HG03039 (cell line): ENCODE results near the gene ATRNL1.
"Not testable (repeated sequence)": the region's sequence is repeated elsewhere in the genome, so short reads cannot be mapped to it uniquely, and the experiment has no call there.

Source experiments
- ATAC-seq: cut with Tn5 transposase; IDR thresholded peaks from one replicate; pipeline ENCODE4 v1.9.1; 2021; ENCODE audit warnings: mild to moderate bottlenecking, moderate library complexity; ENCODE audit not compliant: unreplicated experiment

The ATRNL1 gene

DNA sequence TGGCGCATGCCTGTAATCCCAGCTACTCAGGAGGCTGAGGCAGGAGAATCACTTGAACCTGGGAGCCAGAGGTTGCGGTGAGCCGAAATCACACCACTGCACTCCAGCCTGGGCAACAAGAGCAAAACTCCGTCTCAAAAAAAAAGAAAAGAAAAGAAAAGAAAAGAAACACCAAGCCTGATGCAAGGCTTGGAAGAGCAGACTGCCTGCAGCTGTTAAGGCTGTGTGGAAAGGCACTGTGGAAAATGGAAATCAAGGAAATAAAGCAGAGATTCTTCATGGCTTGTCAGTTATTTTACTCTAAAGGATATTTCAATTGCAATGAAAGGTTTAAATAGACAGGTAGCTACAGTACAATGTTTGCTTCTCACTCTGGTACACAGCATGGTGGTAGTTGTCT lies 735.0 kb downstream of the ATRNL1 start:
- not testable (repeated sequence) for ATAC-seq

DNA sequence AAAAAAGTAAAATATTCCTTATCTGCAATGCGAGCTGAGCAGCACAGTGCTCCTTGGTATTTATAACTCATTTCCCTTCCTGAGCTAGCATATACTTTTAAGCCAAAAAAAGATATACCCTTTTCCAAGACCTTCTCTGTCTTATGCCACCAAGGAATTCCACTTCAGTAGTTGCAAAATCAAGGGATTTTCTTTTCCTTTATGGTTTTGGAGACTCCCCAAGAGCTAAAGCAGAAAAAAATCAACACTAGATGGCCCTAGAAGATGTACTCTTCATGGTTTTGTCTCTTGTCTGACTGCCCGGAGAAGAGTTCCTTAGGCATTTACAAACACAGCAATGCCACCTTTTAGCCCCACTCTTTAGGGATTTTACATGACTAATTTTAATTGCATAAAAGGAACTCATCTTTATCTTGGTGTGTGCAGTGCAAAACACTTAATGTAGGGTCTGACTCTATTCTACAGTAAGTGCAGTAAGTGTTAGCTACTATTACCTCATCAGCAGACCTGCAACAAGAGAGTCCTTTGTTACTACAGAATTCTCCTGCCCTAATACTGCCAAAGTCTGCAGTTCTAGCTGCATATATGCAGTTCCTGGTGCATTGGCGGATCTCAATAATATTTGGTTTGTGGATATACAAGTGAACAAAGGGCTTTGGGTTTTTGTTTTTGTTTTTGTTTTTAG lies 736.5 kb downstream of the ATRNL1 start:
- ATAC-seq: no peak

DNA sequence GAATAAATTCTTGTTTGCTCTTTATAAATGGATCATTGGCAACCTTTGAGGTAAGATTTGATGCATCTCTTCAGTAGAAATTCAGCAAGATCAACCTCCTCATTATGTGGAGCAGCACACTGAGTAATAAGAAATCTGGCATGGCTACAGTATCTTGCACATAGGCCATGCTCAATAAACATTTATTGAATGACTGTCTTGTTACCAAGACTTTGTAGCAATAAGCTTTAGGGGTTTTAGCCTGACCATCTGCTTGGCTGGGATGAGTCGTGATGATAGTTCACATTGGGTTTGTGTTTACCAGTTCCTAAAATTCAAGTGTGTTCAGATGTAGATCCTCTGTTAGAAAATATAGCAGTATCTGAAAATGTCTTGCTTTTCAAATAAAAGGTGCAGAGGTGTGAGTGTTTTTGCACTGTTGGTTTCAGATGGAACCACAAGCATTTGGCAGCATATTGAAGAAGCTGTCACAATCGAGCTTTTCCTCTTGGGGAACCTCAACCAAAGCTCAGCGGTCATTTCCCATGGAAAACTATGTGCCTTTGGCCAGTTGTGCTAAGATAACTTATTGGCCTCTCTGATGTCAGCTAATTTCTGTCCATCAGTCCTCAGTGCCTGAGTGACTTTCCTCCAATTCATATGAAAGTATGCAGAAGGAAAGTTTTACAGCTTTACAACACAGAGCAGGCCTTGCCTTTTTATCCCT lies 737.3 kb downstream of the ATRNL1 start:
- ATAC-seq: no peak

DNA sequence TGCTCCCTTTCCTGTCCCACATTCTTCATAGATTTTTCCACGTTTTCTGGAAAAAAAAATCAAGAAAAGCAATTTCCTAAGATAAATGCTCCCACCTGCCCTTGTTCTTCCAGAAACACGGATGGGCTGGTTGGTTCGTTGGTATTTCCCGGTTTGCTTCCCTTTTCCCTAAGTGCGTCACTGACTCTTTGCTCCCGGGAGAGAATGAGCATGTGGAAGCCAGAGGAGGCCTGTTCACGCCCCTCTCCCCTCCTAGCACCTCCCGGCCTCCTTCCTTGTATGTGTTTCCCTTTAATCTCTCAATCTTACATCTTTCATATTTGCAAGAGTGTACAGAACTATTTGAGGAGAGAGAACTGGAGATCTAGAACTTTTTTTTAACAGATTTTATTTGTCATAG lies 737.9 kb downstream of the ATRNL1 start:
- ATAC-seq: no peak

DNA sequence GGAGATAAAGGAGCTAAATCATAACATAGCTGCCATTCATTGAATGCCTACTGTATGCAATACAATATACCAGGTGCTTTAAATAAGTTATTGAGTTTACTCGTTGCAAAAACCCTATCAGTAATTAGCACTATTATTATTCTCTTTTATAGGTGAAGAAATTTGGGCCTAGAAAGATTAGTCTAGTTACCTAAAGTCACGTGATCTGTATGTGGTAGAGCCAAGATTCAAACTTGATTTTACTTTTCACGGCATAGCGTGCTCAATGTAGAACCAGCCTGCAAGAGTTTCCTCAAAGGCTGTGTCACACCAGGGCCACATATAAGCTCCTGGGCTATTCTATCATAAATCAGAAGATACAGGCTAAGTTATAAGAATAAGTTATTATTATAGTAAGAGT lies 740.0 kb downstream of the ATRNL1 start:
- no peak for ATAC-seq

DNA sequence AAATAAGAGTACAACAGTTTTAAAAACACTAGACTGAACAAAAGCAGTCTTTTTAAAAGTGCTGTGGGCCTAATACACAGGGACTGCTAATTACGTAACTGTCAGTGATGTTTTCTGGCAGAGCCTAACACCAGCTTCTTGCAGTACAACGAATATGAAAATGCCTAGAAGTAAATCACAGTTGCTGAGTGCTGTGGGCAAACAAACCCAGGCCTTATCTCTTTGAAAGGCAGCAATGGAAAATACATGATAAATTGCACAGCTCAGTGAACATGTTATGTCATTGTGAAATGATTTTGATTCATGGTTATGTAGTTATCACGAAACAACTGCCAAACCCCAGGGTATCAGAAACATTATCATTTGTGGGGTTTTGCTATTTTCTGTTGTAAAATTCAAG lies 751.4 kb downstream of the ATRNL1 start:
- ATAC-seq: no peak

DNA sequence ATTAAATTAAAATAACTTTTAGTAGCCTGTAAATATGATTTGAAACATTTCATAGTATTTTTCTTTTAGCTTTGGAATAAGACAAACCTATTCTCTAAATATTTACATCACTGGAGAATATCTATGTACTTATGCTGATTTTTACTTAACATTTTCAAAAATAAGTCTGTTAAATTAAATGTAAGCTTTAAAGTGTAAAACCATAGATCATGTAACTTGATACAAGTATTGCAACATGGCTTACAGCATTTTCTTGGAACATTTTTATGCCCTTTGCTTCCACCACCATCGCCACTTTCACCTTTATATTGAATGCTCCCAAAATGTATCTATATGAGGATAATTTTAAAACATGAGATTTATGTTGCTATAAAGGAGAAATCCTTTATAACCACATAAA lies 752.8 kb downstream of the ATRNL1 start:
- ATAC-seq: no peak

DNA sequence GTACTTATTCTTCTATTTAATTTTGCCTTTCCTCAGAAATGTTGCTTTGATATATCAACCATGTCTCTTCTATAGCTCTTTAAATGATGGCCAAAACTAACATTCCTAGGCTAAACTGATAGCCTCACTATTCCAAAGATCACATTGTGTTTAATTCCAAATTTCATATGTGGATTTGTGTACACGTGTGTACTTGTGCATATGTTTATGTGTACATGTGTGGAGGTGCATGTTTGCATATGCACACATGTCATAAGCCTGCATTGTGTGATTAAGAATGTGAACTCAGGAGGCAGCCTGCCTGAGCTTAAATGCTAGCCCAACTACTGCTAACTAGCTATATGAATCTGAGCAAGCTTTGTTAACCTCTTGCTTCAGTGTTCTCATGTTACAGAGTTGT lies 753.4 kb downstream of the ATRNL1 start:
- ATAC-seq: no peak

DNA sequence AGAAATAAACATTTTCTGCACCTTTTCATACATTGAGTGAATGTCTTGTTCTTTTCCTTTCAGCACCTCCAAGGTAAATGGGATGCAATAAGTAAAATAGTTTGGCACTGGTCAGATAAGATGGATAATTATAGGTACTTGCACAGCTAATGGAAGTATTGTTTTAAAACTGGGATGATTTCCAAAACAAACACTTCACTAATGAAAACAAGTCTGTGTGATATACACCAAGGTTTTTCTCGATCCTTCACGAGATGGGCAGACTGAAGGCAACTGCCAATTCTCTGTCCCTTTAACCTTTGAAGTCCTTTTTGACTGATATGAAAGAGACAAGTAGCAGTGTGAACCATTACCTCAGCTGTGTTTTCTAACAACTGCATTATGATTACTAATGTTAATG lies 756.0 kb downstream of the ATRNL1 start:
- no peak for ATAC-seq

DNA sequence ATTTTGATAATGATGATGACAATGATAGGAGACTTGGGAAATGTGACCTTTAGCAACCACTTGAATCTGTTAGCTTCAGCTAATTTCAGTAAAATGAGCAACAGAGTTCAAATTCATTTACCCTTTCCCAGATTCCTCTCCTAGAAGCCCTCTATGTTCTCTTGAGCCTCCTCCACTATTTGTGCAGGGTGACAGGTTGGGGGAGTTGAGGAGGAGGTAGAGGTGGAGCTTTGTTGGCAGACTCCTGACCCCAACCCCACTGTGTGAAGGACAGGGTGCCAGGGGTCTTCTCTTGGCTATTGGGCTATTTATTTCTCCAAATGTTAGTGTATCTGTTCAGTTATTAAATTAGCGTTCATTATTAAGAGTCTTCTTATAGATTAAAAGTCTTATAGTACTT lies 757.5 kb downstream of the ATRNL1 start:
- ATAC-seq: no peak

DNA sequence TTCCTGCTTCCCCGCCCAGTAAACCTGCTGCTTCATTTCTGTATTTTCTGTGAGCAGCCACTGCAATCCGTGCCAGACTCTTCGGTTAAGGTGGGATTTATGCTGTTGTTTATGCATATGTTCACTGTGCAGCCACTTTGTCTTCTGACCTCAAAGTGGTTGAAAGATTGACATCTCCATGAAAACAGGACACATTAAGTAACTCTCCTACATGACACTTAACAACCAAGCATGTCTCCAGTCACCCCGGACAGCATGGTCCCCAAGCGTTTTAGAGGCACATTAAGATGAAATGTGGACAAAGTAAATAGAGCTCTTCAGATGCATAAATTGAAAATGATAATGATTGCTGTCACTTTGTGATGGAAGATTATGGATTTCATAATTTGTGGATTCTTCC lies 758.5 kb downstream of the ATRNL1 start:
- ATAC-seq: no peak

DNA sequence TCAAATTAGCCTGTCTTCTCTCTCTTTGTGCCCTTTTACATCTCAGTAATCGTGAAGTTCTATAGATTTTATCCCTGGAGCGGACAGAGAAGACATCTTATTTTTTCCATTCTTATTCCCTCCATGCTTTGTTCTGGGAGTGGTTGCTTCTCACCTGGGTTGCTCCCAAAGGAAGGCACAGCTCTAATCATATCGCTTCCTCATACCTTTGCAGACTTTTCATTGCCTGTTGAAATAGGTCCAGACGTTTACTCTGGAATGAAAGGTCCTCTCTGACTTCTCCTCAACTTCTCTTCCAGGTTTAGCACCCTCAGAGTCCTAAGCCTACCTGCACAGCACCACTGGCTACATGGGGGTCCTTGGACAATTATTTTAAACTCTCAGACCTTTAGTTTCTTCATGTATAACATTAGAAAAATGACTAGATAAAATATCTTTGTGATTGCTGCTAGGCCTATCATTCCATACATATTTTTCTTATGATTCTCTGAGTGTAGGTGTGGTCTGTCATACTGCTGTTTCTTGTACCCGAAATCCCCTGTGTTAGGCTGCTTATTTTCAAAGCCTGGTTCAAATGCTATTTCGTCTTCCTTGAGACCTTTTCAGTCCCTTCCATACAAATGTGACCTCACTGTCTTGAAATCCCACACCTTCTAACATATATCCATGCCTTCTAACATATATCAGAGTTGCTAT lies 761.7 kb downstream of the ATRNL1 start:
- ATAC-seq: no peak

DNA sequence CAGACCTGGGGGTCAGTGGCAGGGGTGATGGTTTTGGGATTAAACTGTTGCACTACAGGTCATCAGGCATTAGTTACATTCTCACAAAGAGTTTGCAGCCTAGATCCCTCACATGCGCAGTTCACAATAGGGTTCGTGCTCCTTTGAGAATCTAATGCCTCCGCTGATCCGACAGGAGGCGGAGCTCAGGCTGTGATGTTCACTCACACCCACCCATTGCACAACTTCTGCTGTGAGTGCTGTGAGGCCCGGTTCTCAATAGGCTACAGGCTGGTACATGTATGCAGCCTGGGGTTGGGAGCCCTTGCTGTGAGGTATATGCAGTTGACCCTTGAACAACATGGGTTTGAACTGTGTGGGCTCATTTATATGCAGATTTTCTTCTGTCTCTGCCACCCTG lies 763.4 kb downstream of the ATRNL1 start:
- ATAC-seq: no peak

DNA sequence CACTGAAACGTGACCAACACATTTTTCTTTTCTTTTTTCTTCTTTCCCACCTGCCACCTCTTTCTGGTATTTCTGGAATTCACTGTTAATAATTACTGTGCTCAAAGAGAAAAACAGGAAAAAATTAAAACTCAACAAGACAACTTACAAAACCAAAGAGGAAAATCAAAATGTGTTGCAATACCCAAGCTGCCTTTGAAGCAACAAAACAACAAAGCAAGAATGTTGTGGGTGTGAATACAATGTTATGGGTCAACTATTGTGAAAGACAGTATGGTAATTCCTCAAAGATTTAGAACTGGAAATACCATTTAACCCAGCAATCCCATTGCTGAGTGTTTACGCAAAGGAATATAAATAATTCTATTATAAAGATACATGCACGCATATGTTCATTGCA lies 764.7 kb downstream of the ATRNL1 start:
- no peak for ATAC-seq

DNA sequence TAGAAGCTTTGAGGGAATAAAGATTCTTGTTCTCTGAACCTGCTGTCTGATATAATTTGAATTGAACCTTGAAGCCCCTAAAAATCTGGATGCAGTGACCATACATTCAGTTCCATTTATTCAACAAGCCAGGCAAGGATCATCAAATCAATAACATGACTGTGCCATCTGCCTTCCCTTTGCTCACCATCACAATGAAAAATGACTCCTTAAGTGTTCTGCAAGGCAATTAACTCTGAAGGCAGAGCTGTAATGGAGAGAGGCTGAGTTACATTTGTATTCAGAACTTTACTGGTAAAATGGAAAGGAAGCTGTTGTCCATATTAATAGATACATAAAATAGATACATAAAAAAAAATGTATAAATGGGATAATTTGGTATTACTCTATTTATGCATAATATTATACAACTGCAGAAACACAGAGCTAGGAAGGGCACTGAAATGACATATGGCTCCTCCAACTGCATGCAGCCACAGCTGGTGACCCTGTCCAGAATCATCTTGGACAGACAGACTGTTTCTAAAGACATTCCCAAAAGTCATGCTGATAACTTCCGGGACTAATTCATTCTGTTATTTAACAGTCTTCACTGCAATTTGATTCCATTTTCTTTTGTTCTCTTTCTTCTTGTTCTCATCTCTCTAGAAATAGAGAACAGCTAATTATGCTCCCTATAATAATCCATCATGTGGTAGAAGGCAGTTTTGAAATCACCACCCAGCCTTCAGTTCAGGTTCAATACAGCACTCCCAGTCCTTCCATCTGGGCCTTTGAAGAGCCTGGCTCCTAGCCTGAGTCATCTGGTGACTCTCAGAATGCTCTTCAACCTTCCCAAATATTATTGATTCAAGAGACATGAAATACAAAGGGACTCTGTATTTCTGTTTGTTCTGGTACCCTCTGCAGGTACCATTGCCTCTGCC lies 767.3 kb downstream of the ATRNL1 start:
- ATAC-seq: no peak

DNA sequence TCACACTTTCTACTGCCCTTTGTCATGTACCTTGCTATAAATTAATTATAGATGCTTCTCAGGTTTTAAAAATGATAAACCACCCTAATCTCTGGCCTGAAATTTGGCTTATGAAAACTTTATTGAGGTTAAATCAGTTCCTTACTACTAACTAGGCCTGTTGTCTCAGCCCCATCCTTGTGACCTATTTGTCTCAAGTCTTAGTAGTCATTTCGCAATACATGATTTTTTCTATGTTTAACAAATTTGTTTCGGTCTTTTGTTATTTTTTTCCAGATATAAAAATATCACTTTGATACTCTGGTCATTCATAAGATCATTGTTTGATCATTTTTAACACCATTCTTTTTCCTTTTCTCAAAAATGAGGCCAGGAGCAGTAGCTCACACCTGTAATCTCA lies 768.3 kb downstream of the ATRNL1 start:
- ATAC-seq: no peak

DNA sequence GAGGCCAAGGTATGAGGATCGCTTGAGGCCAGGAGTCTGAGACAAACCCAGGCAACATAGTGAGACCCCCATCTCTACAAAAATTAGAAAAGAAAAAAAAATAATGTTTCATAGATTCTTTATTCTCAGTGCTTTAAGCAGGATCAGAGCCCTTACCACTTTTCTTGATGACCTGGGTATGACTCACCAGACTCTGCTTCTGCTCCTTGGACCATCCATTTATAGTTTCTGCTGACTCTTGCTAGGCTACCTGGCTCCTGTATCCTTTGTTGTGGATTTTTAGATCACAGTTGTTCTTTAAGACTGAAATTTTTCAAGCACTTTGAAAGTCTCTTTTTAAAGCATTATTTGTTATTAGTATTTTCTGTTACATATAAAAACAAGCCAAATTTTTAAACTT lies 768.7 kb downstream of the ATRNL1 start:
- no peak for ATAC-seq

DNA sequence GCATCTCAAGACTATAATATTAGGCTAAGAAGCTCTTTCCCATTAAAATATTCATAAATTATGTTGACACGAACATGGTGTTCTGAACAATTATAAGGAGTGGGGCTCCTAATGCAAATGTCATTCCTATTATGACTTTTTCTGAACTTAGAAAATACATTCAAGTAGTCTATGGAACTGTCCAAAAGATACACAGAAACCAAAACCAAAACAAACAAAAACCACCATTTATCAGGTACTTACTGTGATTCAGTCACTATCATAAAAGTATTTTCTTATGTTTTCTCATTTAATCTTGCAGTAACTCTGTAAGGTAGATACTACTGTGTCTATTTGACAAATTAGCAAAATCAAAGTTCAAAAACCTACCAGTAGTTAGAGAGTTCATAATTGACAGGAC lies 773.0 kb downstream of the ATRNL1 start:
- no peak for ATAC-seq

DNA sequence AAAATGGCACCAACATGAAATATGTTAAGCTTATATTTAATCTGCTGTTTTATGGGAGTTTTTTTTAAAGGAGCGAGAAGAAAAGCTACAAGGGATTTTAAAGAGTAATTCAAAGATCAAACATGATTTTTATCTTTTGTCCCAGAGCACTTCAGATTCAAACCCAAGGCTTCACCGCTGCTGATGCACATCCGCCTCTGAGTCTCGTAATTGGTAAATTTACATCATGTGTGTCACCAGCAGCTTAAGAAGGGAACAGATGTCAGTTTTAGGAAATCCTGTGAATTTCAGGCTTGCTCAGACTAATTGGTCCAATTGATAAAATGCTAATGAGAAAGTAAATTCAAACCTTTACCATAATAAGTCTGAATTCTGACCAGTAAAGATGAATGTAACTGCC lies 773.5 kb downstream of the ATRNL1 start:
- no peak for ATAC-seq

DNA sequence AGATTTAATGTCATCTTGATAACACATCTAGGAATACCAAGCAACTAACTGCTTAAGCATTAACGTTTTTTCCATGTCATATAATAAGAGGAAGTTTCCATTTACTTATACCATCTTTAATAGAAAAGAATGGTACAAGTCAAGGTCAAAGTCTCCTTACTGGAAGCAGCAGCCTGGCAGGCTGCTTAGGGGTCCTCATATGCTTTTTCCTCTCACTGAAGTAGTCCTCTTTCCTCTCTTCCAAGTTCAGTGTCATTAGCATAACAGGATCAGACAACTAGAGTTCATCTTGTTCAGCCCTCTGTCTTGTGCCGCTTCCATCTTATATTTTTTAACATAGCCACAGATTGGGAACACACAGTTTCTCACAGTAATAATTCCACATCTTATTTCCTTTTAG lies 774.1 kb downstream of the ATRNL1 start:
- ATAC-seq: no peak

DNA sequence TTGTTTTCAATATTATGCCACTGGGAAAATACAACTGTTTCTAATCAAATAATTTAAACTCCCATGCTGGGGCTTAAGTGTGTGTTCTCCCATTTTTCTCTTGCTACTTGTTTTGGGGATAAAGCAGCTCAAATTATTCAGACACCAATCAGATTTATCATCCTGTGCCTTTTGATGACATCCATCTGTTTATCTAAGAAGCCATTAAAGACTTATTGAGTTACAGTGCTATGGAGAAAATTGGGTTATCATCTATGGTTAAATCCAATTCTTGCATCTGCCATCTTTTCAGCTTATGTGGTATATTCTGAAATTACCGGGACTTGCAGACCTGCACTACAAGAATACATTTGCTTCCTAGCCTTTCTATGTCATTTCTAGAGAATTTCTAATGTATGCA lies 778.7 kb downstream of the ATRNL1 start:
- no peak for ATAC-seq
